Fibroblast of skin of back (primary cell): ENCODE results near the gene WNT7A.

Experiments used
- DNase-seq: peaks from one replicate; pipeline ENCODE4 v3.0.0-alpha.2; 2013

Gene WNT7A

GRCh38 chr3:13825821-13826220 is 54.0 kb downstream of the WNT7A start:
- no peak for DNase-seq

GRCh38 chr3:13825311-13825579 is 54.6 kb downstream of the WNT7A start:
- no peak for DNase-seq

- DNase-seq: no peak
Measured at GRCh38 chr3:13824521-13825310, 55.2 kb downstream of the WNT7A start.

GRCh38 chr3:13823692-13824091 is 56.2 kb downstream of the WNT7A start:
- DNase-seq: no peak

- no peak for DNase-seq
Measured at GRCh38 chr3:13822871-13823585, 56.8 kb downstream of the WNT7A start.

GRCh38 chr3:13822042-13822441 is 57.8 kb downstream of the WNT7A start:
- peak; percentile 37 for DNase-seq

GRCh38 chr3:13821126-13821525 is 58.7 kb downstream of the WNT7A start:
- DNase-seq: no peak

- no peak for DNase-seq
Measured at GRCh38 chr3:13818919-13819318, 61.0 kb downstream of the WNT7A start.

- no peak for DNase-seq
Measured at GRCh38 chr3:13815088-13815683, 64.7 kb downstream of the WNT7A start.

GRCh38 chr3:13812034-13812471 is 67.8 kb downstream of the WNT7A start:
- DNase-seq: no peak

GRCh38 chr3:13811614-13812013 is 68.3 kb downstream of the WNT7A start:
- no peak for DNase-seq

- DNase-seq: no peak
Measured at GRCh38 chr3:13808550-13808949, 71.3 kb downstream of the WNT7A start.

GRCh38 chr3:13801361-13802204 is 78.3 kb downstream of the WNT7A start:
- DNase-seq: no peak

GRCh38 chr3:13800064-13800463 is 79.8 kb downstream of the WNT7A start:
- no peak for DNase-seq

- DNase-seq: no peak
Measured at GRCh38 chr3:13798401-13798800, 81.5 kb downstream of the WNT7A start.

GRCh38 chr3:13796701-13797460 is 83.0 kb downstream of the WNT7A start:
- no peak for DNase-seq

- no peak for DNase-seq
Measured at GRCh38 chr3:13795816-13796215, 84.1 kb downstream of the WNT7A start.

- no peak for DNase-seq
Measured at GRCh38 chr3:13794322-13794721, 85.5 kb downstream of the WNT7A start.

GRCh38 chr3:13793451-13793850 is 86.4 kb downstream of the WNT7A start:
- DNase-seq: no peak

GRCh38 chr3:13792512-13793371 is 87.1 kb downstream of the WNT7A start:
- DNase-seq: no peak

GRCh38 chr3:13792051-13792490 is 87.8 kb downstream of the WNT7A start:
- DNase-seq: no peak
